H9 (cell line): ENCODE data around the gene UVRAG. TPM values are rescaled to one million over a fixed set of nuclear protein-coding genes. Genes with fewer than 3 reads are reported as not detected.

ENCODE experiments used
- DNase-seq: peaks from one replicate; pipeline ENCODE4 v3.0.0-alpha.2; 2017
- H2AFZ ChIP-seq: one replicate; pipeline ENCODE4 v1.6.1; 2013; ENCODE audit warnings: mild to moderate bottlenecking, low read length, control low read depth, moderate library complexity
- H2AK5ac ChIP-seq: 2 replicates; pipeline ENCODE4 v1.6.1; 2013; ENCODE audit warnings: low read length, control low read depth, mixed read lengths; ENCODE audit not compliant: insufficient read length
- H2BK120ac ChIP-seq: one replicate; pipeline ENCODE4 v1.6.1; 2013; ENCODE audit warnings: low read depth, mild to moderate bottlenecking, low read length, control low read depth, inconsistent platforms; ENCODE audit not compliant: poor library complexity, severe bottlenecking
- H2BK12ac ChIP-seq: 2 replicates; pipeline ENCODE4 v1.6.1; 2013; ENCODE audit warnings: low read length, control low read depth, mixed read lengths, low read depth; ENCODE audit not compliant: insufficient read length
- H2BK15ac ChIP-seq: 2 replicates; pipeline ENCODE4 v1.6.1; 2013; ENCODE audit warnings: low read depth, low read length, control low read depth
- H2BK20ac ChIP-seq: one replicate; pipeline ENCODE4 v1.6.1; 2013; ENCODE audit warnings: low read depth, mild to moderate bottlenecking, low read length, control low read depth, inconsistent platforms; ENCODE audit not compliant: poor library complexity, severe bottlenecking
- H2BK5ac ChIP-seq: 2 replicates; pipeline ENCODE4 v1.6.1; 2013; ENCODE audit warnings: low read length, control low read depth, mixed read lengths; ENCODE audit not compliant: insufficient read length
- H3K14ac ChIP-seq: 2 replicates; pipeline ENCODE4 v1.6.1; 2013; ENCODE audit warnings: low read length, control low read depth; ENCODE audit not compliant: insufficient read depth
- H3K18ac ChIP-seq: 2 replicates; pipeline ENCODE4 v1.6.1; 2013; ENCODE audit warnings: low read depth, mild to moderate bottlenecking, mixed read lengths, low read length, control low read depth; ENCODE audit not compliant: insufficient read length
- H3K23ac ChIP-seq: 2 replicates; pipeline ENCODE4 v1.6.1; 2013; ENCODE audit warnings: low read length, control low read depth, mixed read lengths, low read depth; ENCODE audit not compliant: insufficient read length
- H3K23me2 ChIP-seq: 2 replicates; pipeline ENCODE4 v1.6.1; 2013; ENCODE audit warnings: low read depth, mild to moderate bottlenecking, mixed read lengths, low read length, control low read depth; ENCODE audit not compliant: insufficient read length, poor library complexity, severe bottlenecking
- H3K27ac ChIP-seq: 2 replicates; pipeline ENCODE4 v1.5.1; 2013; ENCODE audit warnings: low read length, control low read depth, mixed read lengths, low read depth; ENCODE audit not compliant: insufficient read length
- H3K27me3 ChIP-seq: 2 replicates; pipeline ENCODE4 v1.6.1; 2013; ENCODE audit warnings: low read length, control low read depth, inconsistent platforms; ENCODE audit not compliant: insufficient read depth
- H3K4ac ChIP-seq: 2 replicates; pipeline ENCODE4 v1.6.1; 2013; ENCODE audit warnings: low read depth, mild to moderate bottlenecking, control low read depth, inconsistent platforms, low read length, moderate library complexity
- H3K4me1 ChIP-seq: 2 replicates; pipeline ENCODE4 v1.6.1; 2013; ENCODE audit warnings: low read length, control low read depth, inconsistent platforms; ENCODE audit not compliant: insufficient read depth
- H3K4me2 ChIP-seq: 2 replicates; pipeline ENCODE4 v1.6.1; 2013; ENCODE audit warnings: low read length, control low read depth, mixed read lengths; ENCODE audit not compliant: insufficient read length, insufficient read depth
- H3K56ac ChIP-seq: 2 replicates; pipeline ENCODE4 v1.6.1; 2013; ENCODE audit warnings: low read depth, mild to moderate bottlenecking, mixed read lengths, low read length, control low read depth; ENCODE audit not compliant: insufficient read length
- H3K79me1 ChIP-seq: 2 replicates; pipeline ENCODE4 v1.6.1; 2013; ENCODE audit warnings: low read depth, mild to moderate bottlenecking, moderate library complexity, low read length, control low read depth, inconsistent platforms; ENCODE audit not compliant: insufficient read depth, poor library complexity, severe bottlenecking
- H3K79me2 ChIP-seq: 2 replicates; pipeline ENCODE4 v1.6.1; 2013; ENCODE audit warnings: low read length, control low read depth, inconsistent platforms; ENCODE audit not compliant: insufficient read depth
- H3K9ac ChIP-seq: 2 replicates; pipeline ENCODE4 v1.6.1; 2013; ENCODE audit warnings: low read length, control low read depth, mixed read lengths; ENCODE audit not compliant: insufficient read length; ENCODE audit errors: extremely low read depth
- H3K9me3 ChIP-seq: one replicate; pipeline ENCODE4 v1.6.1; 2013; ENCODE audit warnings: low read depth, low read length, inconsistent platforms; ENCODE audit not compliant: control insufficient read depth
- H3T11ph ChIP-seq: one replicate; pipeline ENCODE4 v1.6.1; 2013; ENCODE audit warnings: mild to moderate bottlenecking, low read length, control low read depth, inconsistent platforms
- H4K20me1 ChIP-seq: one replicate; pipeline ENCODE4 v1.6.1; 2013; ENCODE audit not compliant: control insufficient read depth, insufficient read length, insufficient read depth
- H4K5ac ChIP-seq: 2 replicates; pipeline ENCODE4 v1.6.1; 2013; ENCODE audit warnings: low read depth, mild to moderate bottlenecking, mixed read lengths, low read length, control low read depth; ENCODE audit not compliant: insufficient read length
- H4K8ac ChIP-seq: replicated peaks from 2 replicates; pipeline ENCODE4 v1.6.1; 2013; ENCODE audit warnings: low read length, control low read depth, mixed read lengths, low read depth; ENCODE audit not compliant: insufficient read length
- H4K91ac ChIP-seq: 2 replicates; pipeline ENCODE4 v1.6.1; 2013; ENCODE audit warnings: low read depth, mild to moderate bottlenecking, moderate library complexity, mixed read lengths, low read length, control low read depth; ENCODE audit not compliant: insufficient read length
- H3K27ac Mint-ChIP-seq, 3 experiments: 2 replicates in 2 of 3; 3 replicates in 1 of 3; pipeline ENCODE4 v1.8.0; 2020 to 2021; ENCODE audit warnings: mixed read lengths in 3 of 3, mild to moderate bottlenecking in 1 of 3, moderate library complexity in 1 of 3
- H3K27me3 Mint-ChIP-seq: 2 replicates; pipeline ENCODE4 v1.8.0; 2021; ENCODE audit warnings: low read depth, mild to moderate bottlenecking, moderate library complexity, mixed read lengths
- H3K36me3 Mint-ChIP-seq, 3 experiments: 2 replicates in 2 of 3; 3 replicates in 1 of 3; pipeline ENCODE4 v1.8.0; 2020 to 2021; ENCODE audit warnings: low read depth in 3 of 3, mixed read lengths in 3 of 3; ENCODE audit not compliant: insufficient read depth in 1 of 3
- H3K4me1 Mint-ChIP-seq, 2 experiments: 2 replicates each; pipeline ENCODE4 v1.8.0; 2020; ENCODE audit warnings: mixed read lengths in 2 of 2
- H3K4me3 Mint-ChIP-seq, 2 experiments: 2 replicates in 1 of 2; 3 replicates in 1 of 2; pipeline ENCODE4 v1.8.0; 2020 to 2021; ENCODE audit warnings: mild to moderate bottlenecking in 2 of 2, mixed read lengths in 2 of 2, moderate library complexity in 1 of 2
- H3K9me3 Mint-ChIP-seq, 2 experiments: 2 replicates in 1 of 2; 3 replicates in 1 of 2; pipeline ENCODE4 v1.8.0; 2020; ENCODE audit warnings: mild to moderate bottlenecking in 2 of 2, mixed read lengths in 2 of 2, moderate library complexity in 1 of 2
- CTCF ChIP-seq: fragments of 200-600 bp; sonication (generic); conservative IDR thresholded peaks from 3 replicates; pipeline ENCODE4 v1.8.0; 2021; ENCODE audit warnings: antibody characterized with exemption, mild to moderate bottlenecking
- WGBS: extraction: QIAGEN DNeasy Blood & Tissue Kit; methylation state at CpG from one replicate; pipeline ENCODE4 v1.1.7; 2013; ENCODE audit warnings: missing lambda C conversion rate, low lambda C conversion rate, mixed read lengths; ENCODE audit not compliant: insufficient read length; ENCODE audit errors: extremely low coverage; 5-methylcytosine and 5-hydroxymethylcytosine counted together
- total RNA-seq: library from RNA; stranded (reverse); gene quantifications from 2 replicates; pipeline ENCODE4 v1.2.1, GENCODE V29; 2021

UVRAG gene
- total RNA-seq, 1 experiment from 2014 or later, result 18.5 TPM

DNA sequence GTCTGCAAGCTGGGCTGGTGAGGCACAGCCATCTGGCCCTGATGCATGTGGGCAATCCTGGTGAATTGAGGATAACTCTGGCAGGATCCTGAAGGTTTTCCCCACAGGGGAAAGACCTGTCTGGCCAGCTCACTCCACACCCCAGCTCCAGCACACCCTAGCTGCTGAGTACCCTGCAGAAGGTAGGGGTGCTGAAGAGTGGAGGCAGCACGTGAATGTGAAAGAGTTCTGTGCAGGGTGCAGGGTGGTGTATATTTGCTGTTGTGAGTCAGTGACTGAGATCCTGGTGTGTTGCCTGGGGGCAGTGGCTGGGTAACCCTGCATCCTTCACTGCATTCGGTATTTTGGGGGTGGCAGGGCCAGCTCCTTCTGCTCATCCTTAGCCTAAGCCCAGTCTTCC, 24.0 kb upstream of the UVRAG start:
- Histone ChIP-seq H3K4ac (no peak overlapping the region), H3K27me3 (no peaks in the 10 kb centered on the region), H2BK120ac (no peak overlapping the region), H4K5ac (no peak overlapping the region), H4K8ac (no peak overlapping the region), H2BK15ac (no peak overlapping the region), H3K23me2 (no peaks in the 10 kb centered on the region), H3K9me3 (no peaks in the 10 kb centered on the region), H3K27ac (no peak overlapping the region), H4K20me1 (no peaks in the 10 kb centered on the region), H3K9ac (no peak overlapping the region), H3K18ac (no peak overlapping the region), H3K14ac (no peak overlapping the region), H3K79me2 (no peaks in the 10 kb centered on the region), H2AFZ (no peak overlapping the region), H3K56ac (no peak overlapping the region), H3K4me1 (no peaks in the 10 kb centered on the region), H2AK5ac (no peak overlapping the region), H3K4me2 (no peak overlapping the region), H3K23ac (no peak overlapping the region), H4K91ac (no peak overlapping the region), H2BK20ac (no peak overlapping the region), H3K79me1 (no peaks in the 10 kb centered on the region), H2BK5ac (no peak overlapping the region), H2BK12ac (no peak overlapping the region), H3T11ph (no peak overlapping the region)
- Mint-ChIP-seq H3K36me3 (no peaks in the 10 kb centered on the region), H3K4me3 (no peak overlapping the region), H3K27me3 (peaks cover 1% of the 10 kb centered on the region), H3K9me3 (no peaks in the 10 kb centered on the region), H3K4me1 (peaks cover 2 to 3% of the 10 kb centered on the region in 2 experiments; a peak in 2 of 4 replicates), H3K27ac (no peak overlapping the region)
- DNase-seq, result no peak
- WGBS, result no CpG with 5 or more reads among the region's 2 CpGs
- no peak for TF ChIP-seq CTCF
